Measurements from ENCODE around the gene CYBC1. TPM values are rescaled to one million over a fixed set of nuclear protein-coding genes. Genes with fewer than 3 reads are reported as not detected.

Gene CYBC1
- total and polyA plus RNA-seq, 10 donors: 105 to 333 (median 284) TPM

- DNase-seq: no peak
- Histone ChIP-seq H3K27ac (no peak overlapping the region), H3K4me1 (peaks cover 5 to 77% (median 44%) of the 10 kb centered on the region in 6 donors), H3K4me3 (no peak overlapping the region), H3K36me3 (peaks cover 0 to 81% (median 27%) of the 10 kb centered on the region in 6 donors), H3K9me3 (no peaks in the 10 kb centered on the region), H3K27me3 (replicated peaks in 1 of 7) (no peaks in the 10 kb centered on the region)
- TF ChIP-seq POLR2AphosphoS5 (IDR thresholded peaks at IDR 0.05) (peak; percentile 22 to 72 (median 32)), CTCF (IDR thresholded peaks at IDR 0.05 in 8 of 11, conservative IDR thresholded peaks at IDR 0.05 in 3 of 11) (no peak), POLR2A (IDR thresholded peaks at IDR 0.05) (no peak)
- intact Hi-C loops (cut with DNase I; ENCODE audit: low total_unique reads): no loop called here
- 88 to 97% (median 89%) methylated on average over 13 to 18 of the region's 18 CpGs for WGBS, 5 donors
These were observed 13.3 kb downstream of the CYBC1 start for GRCh38 chr17:82437325-82437668.

DNA sequence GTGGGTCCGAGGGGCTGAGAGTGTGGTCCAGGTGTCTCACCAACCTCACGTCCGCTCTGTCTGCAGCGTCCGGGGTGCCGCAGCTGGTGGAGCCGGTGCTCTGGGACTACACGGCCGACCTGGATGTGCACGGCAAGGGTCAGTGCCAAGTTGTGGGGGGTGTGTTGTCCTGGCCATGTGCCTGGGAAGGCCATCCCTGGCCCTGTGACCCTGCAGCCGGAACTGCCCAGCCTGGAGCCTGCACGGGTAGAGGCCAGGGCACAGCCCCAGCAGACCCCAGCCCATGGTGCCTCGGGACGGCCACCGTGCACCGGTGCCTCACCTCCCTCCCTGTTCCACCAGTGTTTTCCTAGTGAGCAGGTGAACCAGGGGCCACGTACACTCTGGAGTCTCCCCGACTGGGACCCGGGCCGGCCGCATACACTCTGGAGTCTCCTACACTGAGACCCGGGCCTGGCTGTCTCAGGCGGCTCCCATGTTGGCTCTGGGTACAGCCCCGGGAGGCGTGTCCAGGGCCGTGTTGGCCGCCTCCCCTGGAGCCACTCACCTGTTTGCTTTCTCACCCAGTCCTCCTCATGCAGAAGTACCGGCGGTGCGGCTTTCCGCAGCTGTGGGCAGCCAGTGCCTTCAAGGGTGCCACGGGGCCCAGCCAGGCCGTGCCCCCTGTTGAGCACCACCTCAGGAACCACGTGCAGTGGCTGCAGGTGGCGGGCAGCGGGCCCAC is 13.8 kb downstream of the CYBC1 start:
- no peaks in the 10 kb centered on the region for H3K9me3 ChIP-seq
- 88 to 91% (median 90%) methylated on average over 14 to 36 of the region's 36 CpGs for WGBS, 5 donors
- no peak overlapping the region for H3K27ac ChIP-seq
- DNase-seq: peak; percentile 74
- H3K27me3 ChIP-seq (replicated peaks in 1 of 7): no peaks in the 10 kb centered on the region
- peaks cover 0 to 81% (median 21%) of the 10 kb centered on the region in 6 donors for H3K36me3 ChIP-seq
- no peak for TF ChIP-seq POLR2A (IDR thresholded peaks at IDR 0.05)
- peak in 2 of 3 donors; percentile 22 to 76 for TF ChIP-seq POLR2AphosphoS5 (IDR thresholded peaks at IDR 0.05)
- no peak for TF ChIP-seq CTCF (IDR thresholded peaks at IDR 0.05 in 8 of 11, conservative IDR thresholded peaks at IDR 0.05 in 3 of 11)
- H3K4me1 ChIP-seq: peaks cover 5 to 71% (median 40%) of the 10 kb centered on the region in 6 donors
- intact Hi-C loops (cut with DNase I; ENCODE audit: low total_unique reads): no loop called here
- H3K4me3 ChIP-seq: no peak overlapping the region

DNA sequence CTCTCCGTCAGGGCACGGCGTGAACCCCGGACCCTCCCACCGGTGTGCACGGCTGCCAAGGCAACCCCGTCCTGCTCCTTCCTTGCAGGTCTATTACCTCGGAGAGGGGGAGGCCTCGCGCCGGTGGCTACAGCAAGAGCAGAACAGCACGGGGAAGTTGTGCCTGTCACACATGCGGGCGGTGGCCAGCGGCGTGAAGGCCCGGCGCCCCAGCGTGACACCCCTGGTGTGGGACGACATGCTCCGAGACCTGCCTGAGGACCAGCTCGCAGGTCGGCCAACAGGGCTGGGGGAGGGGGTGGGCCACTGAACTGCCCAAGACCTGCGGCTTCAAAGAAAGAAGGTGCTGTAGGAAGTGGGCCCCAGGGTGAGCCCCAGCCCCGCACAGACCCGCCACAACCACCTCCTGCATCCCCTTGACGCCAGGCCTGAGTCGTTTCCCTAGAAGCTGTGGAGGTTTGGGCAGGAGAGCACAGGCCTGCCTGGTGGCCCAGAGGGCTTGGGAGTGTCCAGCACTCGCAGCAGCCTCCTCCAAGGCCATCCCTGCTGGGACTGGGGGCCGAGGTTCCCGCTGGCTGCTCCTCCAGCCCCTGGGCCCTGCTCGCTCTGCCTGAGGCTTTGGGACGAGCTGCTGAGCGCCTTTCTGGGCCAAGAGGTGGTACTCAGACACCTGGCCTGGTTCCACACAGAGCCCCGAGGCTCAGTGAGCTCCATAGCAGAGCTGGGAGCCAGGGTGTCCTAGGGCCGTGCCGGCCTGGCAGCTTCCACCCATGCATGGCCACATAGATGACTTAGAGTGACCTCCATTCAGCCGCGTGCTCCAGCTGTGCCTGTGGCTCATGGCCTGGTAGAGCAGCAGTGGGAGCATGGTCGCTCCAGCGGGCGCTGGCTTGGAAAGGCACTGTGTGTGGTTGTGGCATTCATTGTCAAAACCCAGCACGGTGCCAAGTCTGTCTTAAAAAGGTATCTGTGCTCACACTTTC is 14.7 kb downstream of the CYBC1 start:
- H3K9me3 ChIP-seq: no peaks in the 10 kb centered on the region
- 84 to 94% (median 90%) methylated on average over 32 to 43 of the region's 43 CpGs for WGBS, 5 donors
- intact Hi-C loops (cut with DNase I; ENCODE audit: low total_unique reads): no loop called here
- H3K36me3 ChIP-seq: peaks cover 0 to 85% (median 18%) of the 10 kb centered on the region in 6 donors
- TF ChIP-seq CTCF (IDR thresholded peaks at IDR 0.05 in 8 of 11, conservative IDR thresholded peaks at IDR 0.05 in 3 of 11) (no peak), POLR2A (IDR thresholded peaks at IDR 0.05) (no peak), POLR2AphosphoS5 (IDR thresholded peaks at IDR 0.05) (peak; percentile 3 to 61 (median 33))
- no peak for DNase-seq
- peak overlapping the region in 2 of 8 donors; percentile 60 to 75 for H3K27ac ChIP-seq
- peaks cover 3 to 63% (median 33%) of the 10 kb centered on the region in 6 donors for H3K4me1 ChIP-seq
- H3K4me3 ChIP-seq: no peak overlapping the region
- no peaks in the 10 kb centered on the region for H3K27me3 ChIP-seq (replicated peaks in 1 of 7)

Data from spleen (tissue), 11 donors.